ENCODE data around the gene ENTPD2.

Gene ENTPD2

DNA sequence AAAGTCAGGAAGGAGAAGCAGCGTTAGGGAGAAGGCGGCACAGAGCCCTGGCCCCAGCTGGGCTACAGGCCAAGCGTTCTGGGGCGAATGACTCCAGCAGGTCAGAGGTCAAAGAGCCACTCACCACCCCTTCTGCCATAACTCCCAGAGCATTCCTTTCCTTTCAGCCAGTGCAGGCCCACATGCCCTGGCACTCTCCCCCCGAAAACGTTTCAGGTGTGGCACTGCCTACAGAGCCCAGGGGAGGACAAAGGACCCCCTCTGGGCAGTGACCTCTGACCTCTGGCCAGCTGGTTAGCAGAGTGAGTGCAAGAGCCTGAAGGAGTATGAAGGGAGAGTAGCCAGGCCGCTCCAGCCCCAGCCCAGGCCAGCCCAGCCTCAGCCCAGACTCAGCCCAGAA lies 30.7 kb downstream of the ENTPD2 start:
- TF ChIP-seq, protein P1, sequence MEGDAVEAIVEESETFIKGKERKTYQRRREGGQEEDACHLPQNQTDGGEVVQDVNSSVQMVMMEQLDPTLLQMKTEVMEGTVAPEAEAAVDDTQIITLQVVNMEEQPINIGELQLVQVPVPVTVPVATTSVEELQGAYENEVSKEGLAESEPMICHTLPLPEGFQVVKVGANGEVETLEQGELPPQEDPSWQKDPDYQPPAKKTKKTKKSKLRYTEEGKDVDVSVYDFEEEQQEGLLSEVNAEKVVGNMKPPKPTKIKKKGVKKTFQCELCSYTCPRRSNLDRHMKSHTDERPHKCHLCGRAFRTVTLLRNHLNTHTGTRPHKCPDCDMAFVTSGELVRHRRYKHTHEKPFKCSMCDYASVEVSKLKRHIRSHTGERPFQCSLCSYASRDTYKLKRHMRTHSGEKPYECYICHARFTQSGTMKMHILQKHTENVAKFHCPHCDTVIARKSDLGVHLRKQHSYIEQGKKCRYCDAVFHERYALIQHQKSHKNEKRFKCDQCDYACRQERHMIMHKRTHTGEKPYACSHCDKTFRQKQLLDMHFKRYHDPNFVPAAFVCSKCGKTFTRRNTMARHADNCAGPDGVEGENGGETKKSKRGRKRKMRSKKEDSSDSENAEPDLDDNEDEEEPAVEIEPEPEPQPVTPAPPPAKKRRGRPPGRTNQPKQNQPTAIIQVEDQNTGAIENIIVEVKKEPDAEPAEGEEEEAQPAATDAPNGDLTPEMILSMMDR (IDR thresholded peaks at IDR 0.05; ENCODE audit: insufficient read depth, low read depth, low read length, missing control alignments) = no peak
- no peak overlapping the region for H3K4me3 ChIP-seq (ENCODE audit: low read length)
- DNase-seq (ENCODE audit: low read depth) = no peak

DNA sequence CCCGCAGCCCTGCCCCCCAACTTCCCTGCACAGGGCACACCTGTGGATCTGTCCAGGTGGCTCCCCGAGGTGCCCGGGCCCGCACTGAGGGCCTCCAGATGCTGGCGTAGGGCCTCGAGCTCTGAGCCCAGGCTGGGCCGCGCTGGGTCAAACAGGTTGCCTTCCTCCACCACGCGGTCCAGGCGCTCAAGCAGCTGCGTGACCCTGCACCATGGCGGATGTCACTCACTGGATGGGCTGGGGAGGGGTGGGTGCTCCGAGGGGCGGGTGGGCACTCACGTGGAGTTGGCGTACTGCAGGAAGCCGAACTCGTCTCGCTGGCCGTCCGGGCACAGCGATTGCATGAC lies 31.2 kb downstream of the ENTPD2 start:
- TF ChIP-seq, protein P1 (IDR thresholded peaks at IDR 0.05; ENCODE audit: insufficient read depth, low read depth, low read length, missing control alignments) = no peak
- DNase-seq (ENCODE audit: low read depth) = no peak
- no peak overlapping the region for H3K4me3 ChIP-seq (ENCODE audit: low read length)

DNA sequence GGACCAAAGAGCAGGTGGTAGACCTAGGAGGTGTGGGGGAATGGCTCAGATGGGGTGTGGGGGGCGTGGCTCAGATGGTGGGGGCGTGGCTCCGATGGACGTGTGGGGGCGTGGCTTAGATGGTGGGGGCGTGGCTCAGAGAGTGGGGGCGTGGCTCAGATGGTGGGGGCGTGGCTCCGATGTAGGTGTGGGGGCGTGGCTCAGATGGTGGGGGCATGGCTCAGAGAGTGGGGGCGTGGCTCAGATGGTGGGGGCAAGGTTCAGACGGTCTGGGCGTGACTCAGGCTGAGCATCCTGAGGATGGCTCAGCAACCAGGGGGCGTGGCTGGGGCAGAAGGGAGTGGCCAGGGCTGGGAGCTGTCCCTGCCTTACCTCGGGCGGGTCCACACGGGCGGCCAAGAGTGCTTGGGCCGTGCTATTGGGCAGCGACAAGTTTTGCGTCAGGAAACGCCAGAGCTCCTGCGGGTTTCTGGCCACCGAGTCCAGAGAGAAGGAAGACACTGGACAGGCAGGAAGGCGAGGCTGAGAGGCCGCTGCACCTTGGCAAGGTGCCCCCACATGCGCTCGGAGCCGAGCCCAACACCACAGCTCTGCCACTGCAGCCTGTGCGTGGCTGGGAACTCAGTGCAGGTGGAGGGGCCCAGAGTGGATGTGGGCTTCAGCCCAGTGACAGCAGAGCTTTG lies 31.7 kb downstream of the ENTPD2 start:
- TF ChIP-seq, protein P1 (IDR thresholded peaks at IDR 0.05; ENCODE audit: insufficient read depth, low read depth, low read length, missing control alignments) = no peak
- no peak overlapping the region for H3K4me3 ChIP-seq (ENCODE audit: low read length)
- peak; percentile 90 for DNase-seq (ENCODE audit: low read depth)

DNA sequence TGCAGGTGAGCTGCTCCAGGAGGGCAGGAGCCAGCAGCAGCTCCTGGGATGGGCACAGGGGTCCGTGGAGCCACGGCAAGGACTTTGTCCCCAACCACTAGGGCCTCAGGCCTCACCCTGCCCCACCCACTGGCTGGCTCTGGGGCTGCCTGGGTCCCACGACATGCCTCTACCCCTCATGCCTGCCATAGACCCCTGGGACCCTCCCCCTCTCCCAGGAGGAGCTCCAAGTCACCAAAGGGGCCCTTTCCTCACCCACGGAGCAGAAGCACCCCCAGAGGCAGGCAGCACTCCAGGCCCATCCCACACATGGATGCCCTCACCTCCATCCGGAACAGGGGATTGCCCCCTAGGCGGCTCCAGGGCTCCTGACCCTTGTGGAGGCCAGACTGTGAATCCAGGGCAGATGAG lies 32.3 kb downstream of the ENTPD2 start:
- H3K4me3 ChIP-seq (ENCODE audit: low read length) = no peak overlapping the region
- no peak for DNase-seq (ENCODE audit: low read depth)
- TF ChIP-seq, protein P1 (IDR thresholded peaks at IDR 0.05; ENCODE audit: insufficient read depth, low read depth, low read length, missing control alignments) = no peak

DNA sequence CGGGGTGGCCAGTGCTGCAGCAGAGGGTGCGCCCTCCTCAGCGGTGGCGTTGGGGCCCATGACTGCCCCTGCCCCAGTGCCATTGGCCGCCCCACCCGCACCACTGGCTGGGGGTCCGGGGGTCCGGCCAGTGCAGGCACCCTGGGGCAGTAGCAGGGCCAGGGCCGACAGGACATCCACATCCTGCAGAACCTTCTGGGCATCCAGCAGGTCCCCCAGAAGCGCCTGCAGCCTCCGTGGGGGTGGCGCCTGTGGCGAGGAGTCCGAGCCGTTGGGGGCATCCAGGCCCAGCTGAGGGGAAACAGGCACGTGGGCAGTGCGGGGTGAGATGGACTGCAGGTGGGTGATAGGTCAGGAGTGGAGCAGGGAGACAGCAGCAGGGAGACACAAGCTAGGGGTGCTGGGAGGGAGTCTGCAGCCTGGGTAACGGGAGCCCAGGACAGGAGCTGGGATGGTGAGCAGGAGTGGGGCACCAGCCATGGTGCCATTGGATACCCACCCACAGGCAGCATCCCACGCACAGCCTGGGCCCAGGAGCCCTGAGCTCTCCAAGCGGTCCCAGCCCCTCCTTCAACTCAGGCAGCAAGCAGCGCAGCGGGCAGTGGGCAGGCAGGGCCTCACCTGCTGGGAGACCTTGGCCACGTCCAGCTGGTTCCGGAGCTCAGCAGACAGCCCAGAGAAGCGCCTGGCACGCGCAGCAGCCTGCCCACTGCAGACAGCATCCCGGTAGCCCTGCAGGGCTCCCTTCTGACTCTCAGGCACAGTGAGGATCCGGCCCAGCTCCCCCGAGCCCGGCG lies 32.9 kb downstream of the ENTPD2 start:
- no peak for DNase-seq (ENCODE audit: low read depth)
- H3K4me3 ChIP-seq (ENCODE audit: low read length) = no peak overlapping the region
- TF ChIP-seq, protein P1 (IDR thresholded peaks at IDR 0.05; ENCODE audit: insufficient read depth, low read depth, low read length, missing control alignments) = no peak

DNA sequence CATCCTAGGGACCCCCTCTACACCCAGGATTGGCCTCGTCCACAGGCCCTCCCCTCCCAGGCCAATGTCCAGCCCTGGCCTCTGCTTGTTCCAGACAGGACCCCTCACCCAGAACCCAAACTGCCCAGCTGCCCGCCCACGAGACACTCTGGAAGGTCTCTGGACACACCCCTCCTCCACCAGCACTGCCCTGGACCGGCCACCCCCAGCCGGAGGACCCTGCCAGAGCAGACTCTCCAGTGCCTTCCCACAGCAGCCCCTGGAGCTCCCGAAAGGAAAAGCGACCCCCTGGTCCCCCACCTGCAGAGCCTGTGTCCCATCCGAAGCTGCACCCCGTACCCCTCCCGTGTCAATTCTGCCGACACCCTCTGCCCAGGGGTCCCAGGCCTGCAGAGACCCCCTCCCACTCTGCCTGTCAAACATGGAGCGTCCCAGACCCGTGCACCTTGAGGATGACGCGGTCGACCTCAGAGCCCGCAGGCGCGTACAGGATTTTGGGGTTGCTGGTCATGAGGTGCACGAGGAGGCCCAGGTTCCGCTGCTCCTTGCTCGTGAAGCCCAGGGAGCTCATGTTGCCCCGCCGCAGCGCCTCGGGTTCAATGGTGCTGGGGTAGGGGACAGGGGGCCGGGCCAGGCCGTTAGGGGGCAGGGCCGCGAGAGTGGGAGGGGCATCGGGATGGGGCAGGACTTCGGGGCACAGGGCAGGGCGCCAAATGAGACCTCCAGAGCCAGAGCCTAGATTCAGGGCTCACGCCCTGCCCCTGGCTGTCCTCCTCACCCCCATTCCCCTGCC lies 33.8 kb downstream of the ENTPD2 start:
- TF ChIP-seq, protein P1 (IDR thresholded peaks at IDR 0.05; ENCODE audit: insufficient read depth, low read depth, low read length, missing control alignments) = no peak
- H3K4me3 ChIP-seq (ENCODE audit: low read length) = no peak overlapping the region
- DNase-seq (ENCODE audit: low read depth) = no peak
